Measurements from ENCODE around the gene MACROD1.

MACROD1 gene

GRCh38 chr11:64069401-64070313 is 96.3 kb downstream of the MACROD1 start:
- DNase-seq: no peak

GRCh38 chr11:64068705-64069400 is 97.1 kb downstream of the MACROD1 start:
- no peak for DNase-seq

- DNase-seq: no peak
These were observed 98.5 kb downstream of the MACROD1 start for GRCh38 chr11:64067230-64067993.

- no peak for DNase-seq
These were observed 100.2 kb downstream of the MACROD1 start for GRCh38 chr11:64065712-64066111.

- DNase-seq: no peak
These were observed 100.8 kb downstream of the MACROD1 start for GRCh38 chr11:64065141-64065465.

- no peak for DNase-seq
These were observed 101.4 kb downstream of the MACROD1 start for GRCh38 chr11:64064374-64065140.

GRCh38 chr11:64063777-64064176 is 102.1 kb downstream of the MACROD1 start:
- DNase-seq: no peak

GRCh38 chr11:64062185-64063039 is 103.5 kb downstream of the MACROD1 start:
- DNase-seq: no peak

- no peak for DNase-seq
These were observed 105.0 kb downstream of the MACROD1 start for GRCh38 chr11:64060861-64061444.

- DNase-seq: no peak
These were observed 105.6 kb downstream of the MACROD1 start for GRCh38 chr11:64060263-64060860.

- DNase-seq: no peak
These were observed 106.4 kb downstream of the MACROD1 start for GRCh38 chr11:64059339-64060140.

GRCh38 chr11:64058494-64058893 is 107.4 kb downstream of the MACROD1 start:
- no peak for DNase-seq

- DNase-seq: no peak
These were observed 108.0 kb downstream of the MACROD1 start for GRCh38 chr11:64057890-64058289.

- DNase-seq: no peak
These were observed 109.1 kb downstream of the MACROD1 start for GRCh38 chr11:64056861-64057260.

- DNase-seq: no peak
These were observed 109.6 kb downstream of the MACROD1 start for GRCh38 chr11:64056213-64056785.

GRCh38 chr11:64055077-64055476 is 110.8 kb downstream of the MACROD1 start:
- DNase-seq: no peak

- DNase-seq: no peak
These were observed 112.2 kb downstream of the MACROD1 start for GRCh38 chr11:64053699-64054098.

- DNase-seq: no peak
These were observed 112.8 kb downstream of the MACROD1 start for GRCh38 chr11:64052938-64053622.

- DNase-seq: no peak
These were observed 113.5 kb downstream of the MACROD1 start for GRCh38 chr11:64052436-64052835.

Measured in NK-92 treated with Interleukin-12 subunit alpha and Interleukin-12 subunit beta, amount 100 ng/mL, for 24 hours (cell line).